ENCODE data around the gene OSBPL5.

OSBPL5 gene

DNA sequence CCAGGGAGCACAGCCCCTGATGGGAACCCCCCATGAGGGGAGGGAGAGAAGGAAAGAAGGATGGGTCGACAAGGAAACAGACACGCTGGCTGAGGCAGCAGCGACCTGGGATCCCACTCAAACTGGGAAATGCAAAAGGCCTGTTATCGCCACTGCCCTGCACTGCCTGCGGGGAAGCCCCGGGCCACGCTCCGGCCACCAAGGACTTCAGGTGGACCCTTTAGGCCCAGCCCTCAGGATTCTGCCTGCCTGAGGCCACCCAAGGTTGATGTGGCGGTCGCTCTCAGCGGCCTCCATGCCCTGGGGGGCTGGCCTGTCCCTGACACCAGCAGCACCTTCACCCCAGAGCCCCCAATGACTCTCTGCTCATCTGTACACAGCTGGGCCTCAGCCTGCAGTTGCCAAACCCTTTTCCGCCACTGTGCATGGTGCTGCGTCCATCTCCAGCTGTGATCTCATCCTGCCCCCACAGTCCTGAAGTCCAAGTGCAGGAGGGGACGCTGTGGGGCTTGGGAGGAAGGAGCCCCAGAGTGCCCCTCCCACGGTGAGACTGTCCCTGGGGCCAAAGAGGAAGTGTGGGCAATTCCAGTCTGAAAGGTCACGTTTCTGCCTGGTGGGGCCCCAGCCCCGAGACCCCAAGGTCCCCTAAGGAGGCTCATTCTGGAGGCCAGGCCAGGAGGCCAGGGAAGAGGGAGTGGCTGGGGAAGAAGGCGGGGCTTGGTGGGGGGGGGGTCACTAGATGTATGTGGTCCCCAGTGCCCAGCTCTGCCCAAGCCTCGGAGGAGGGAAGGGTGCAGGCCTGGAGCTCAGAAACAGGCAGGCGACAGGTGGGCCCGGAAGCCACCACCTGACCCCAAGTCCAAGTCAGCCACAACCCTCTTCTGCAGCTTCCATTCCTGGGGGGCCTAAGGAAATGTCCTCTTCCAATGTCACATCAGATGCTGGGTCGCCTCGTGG is 31.6 kb downstream of the OSBPL5 start:
- no peak overlapping the region for H3K27ac ChIP-seq
- TF ChIP-seq, protein P1, sequence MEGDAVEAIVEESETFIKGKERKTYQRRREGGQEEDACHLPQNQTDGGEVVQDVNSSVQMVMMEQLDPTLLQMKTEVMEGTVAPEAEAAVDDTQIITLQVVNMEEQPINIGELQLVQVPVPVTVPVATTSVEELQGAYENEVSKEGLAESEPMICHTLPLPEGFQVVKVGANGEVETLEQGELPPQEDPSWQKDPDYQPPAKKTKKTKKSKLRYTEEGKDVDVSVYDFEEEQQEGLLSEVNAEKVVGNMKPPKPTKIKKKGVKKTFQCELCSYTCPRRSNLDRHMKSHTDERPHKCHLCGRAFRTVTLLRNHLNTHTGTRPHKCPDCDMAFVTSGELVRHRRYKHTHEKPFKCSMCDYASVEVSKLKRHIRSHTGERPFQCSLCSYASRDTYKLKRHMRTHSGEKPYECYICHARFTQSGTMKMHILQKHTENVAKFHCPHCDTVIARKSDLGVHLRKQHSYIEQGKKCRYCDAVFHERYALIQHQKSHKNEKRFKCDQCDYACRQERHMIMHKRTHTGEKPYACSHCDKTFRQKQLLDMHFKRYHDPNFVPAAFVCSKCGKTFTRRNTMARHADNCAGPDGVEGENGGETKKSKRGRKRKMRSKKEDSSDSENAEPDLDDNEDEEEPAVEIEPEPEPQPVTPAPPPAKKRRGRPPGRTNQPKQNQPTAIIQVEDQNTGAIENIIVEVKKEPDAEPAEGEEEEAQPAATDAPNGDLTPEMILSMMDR (IDR thresholded peaks at IDR 0.05): no peak

DNA sequence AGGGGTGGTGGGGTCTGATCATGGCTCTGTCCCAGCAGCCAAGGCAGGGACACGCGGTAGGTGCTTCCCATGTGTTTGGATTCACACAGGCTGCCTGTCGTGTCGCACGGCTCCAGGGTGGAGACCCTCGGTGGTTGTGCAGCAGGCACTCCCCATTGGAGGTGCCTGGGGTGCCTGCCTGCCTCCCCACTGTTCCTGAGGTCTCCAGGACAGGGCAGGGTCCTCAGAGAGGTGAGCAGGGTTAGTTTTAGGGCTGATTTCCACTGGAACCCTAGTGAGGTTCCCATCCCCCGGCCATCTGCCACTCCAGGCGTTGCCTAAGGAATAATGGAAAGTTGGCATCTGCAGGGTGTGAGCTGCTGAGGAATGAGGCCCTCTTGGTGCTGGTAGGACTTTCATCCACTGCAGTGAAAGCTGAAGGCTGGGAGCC is 32.3 kb downstream of the OSBPL5 start:
- no peak for TF ChIP-seq ZFX (IDR thresholded peaks at IDR 0.05; ENCODE audit: borderline replicate concordance)
- TF ChIP-seq, protein P1 (IDR thresholded peaks at IDR 0.05): no peak
- no peak overlapping the region for H3K27ac ChIP-seq

DNA sequence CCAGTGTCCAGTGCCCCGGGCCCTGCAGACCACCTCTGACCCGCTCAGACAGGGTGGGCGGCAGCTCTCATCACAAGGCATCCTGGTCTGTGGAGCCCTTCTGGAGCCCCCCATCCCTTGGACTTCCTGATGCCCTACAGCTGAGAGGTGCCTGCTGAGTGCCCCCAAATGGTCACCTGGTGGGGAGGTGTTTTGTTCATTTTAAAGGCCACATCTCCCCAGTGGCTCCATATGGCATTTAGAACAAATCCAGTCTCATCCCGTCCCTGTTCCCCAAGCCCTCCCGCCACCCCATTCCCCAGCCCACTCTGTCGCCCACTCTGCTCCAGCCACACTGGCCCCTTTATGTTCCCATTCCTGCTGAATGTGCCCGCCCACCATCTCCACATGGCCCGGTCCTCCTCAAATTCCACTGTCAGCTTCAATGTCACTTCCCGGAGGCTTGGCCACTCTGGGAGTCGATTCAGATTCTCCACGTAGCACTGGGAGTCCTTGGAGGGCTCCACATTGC is 32.8 kb downstream of the OSBPL5 start:
- no peak for TF ChIP-seq ZFX (IDR thresholded peaks at IDR 0.05; ENCODE audit: borderline replicate concordance)
- TF ChIP-seq, protein P1 (IDR thresholded peaks at IDR 0.05): no peak
- H3K27ac ChIP-seq: no peak overlapping the region

DNA sequence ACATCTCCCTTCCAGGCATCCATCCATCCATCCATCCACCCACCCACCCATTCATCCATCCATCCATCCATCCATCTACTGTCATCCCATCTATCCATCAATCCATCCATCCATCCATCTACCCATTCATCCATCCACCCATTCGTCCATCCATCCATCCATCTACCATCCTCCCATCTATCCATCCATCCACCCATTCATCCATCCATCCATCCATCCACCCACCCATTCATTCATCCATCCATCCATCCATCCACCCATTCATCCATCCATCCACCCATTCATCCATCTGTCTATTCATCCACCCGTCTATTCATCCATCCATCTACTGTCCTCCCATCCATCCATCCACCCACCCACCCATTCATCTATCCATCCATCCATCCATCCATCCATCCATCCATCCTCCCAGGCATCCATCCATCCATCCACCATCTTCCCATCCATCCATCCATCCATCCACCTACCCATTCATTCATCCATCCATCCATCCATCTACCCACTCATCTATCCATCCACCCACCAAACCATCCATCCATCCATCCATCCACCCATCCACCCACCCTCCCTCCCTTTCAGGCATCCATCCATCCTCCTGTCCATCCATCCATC is 33.7 kb downstream of the OSBPL5 start:
- TF ChIP-seq ZFX (IDR thresholded peaks at IDR 0.05; ENCODE audit: borderline replicate concordance): no peak
- TF ChIP-seq, protein P1 (IDR thresholded peaks at IDR 0.05): no peak
- no peak overlapping the region for H3K27ac ChIP-seq

DNA sequence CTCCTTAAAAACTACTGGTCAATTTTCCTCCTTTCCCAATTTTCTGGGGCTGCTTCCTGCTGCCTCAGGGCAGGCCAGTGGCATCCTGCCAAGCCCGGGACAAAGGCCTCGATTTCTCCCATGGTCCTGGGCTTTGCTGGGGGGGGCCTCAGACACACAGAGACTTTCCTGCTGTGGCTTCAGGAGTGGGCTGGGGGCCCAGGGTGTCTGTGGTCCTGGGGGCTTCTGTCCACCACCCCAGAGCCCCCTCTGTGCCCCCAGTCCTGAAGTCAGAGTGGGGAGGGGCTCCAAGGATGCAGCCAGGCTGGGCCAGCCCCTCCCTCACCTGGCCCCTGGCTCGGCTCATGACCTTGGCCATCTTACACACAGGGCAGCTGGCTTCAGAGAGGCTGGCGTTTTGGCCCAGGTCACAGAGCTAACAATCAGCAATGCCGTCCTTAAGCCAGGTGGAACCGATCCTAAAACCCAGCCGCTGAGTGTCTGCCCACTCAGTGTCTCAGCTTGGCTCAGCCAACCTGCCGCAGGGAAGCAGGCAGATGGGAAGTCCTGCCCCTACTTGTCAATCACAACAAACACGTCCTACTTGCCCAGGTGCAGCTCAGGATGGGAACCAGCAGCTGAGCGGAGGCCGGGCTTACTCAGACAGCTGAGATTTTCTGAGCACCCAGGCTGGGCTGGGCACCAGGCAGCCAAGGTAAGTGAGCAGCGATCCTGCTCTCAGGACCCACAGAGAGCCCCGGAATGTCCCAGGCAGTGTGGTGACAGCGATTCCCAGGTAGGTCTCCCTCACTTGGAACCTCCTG is 34.6 kb downstream of the OSBPL5 start:
- H3K27ac ChIP-seq: 0 out of 2 replicates have a peak overlapping the region, but pooled peaks have one; percentile 20
- TF ChIP-seq, protein P1 (IDR thresholded peaks at IDR 0.05): no peak
- no peak for TF ChIP-seq ZFX (IDR thresholded peaks at IDR 0.05; ENCODE audit: borderline replicate concordance)

DNA sequence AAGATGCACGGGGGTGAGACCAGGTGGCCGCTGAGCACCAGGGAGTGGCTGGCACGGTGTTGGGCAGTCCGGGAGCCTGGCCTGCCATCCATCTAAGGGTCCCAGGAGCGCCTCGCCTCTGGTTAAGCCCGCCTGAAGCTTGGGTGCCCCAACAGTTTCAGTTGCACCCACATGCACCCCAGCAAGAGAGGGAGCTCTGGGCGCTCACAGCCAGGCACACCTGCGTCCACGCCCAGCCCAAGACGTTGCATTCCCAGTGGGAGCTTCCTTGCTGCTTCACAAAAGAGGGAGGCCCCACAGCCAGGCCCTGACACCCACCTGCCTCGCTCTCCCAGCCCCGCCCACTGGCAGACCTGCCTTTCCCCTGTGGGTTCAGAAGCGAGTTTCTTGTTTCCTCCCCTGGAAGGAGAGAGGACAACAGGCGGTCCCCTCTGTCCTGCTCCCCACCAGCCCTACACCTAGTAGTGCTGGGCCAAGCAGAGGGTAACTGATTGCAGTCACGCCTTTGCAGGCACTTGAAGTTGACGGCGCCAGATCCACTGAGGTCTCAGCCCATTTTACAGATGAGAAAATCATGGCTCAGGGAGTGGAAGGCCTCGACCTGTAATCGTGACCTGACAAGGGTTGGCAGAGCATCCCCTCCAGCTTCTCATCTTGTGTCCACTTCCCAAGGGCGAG is 35.4 kb downstream of the OSBPL5 start:
- no peak overlapping the region for H3K27ac ChIP-seq
- no peak for TF ChIP-seq ZFX (IDR thresholded peaks at IDR 0.05; ENCODE audit: borderline replicate concordance)
- TF ChIP-seq, protein P1 (IDR thresholded peaks at IDR 0.05): no peak
